Measurements from ENCODE around the gene LILRA6. TPM values are rescaled to one million over a fixed set of nuclear protein-coding genes. Genes with fewer than 3 reads are reported as not detected.

The LILRA6 gene
- total and polyA plus RNA-seq, 10 of the 15 experiments (the other 5 are each of a cell fraction or from before 2014, with no cell fraction given) = 0.04 to 1.7 (median 0.09) TPM; not detected in 2

GRCh38 chr19:54189145-54189734 lies 53.4 kb downstream of the LILRA6 start, which contains the start of gene MBOAT7 (continued):
- TF ChIP-seq SKIL (IDR thresholded peaks at IDR 0.05; ENCODE audit: low read depth, poor library complexity, severe bottlenecking) = no peak
- TF ChIP-seq SUPT20H (IDR thresholded peaks at IDR 0.05; ENCODE audit: borderline replicate concordance, control insufficient read depth, low read depth, low read length) = no peak
- TF ChIP-seq HSF1 (IDR thresholded peaks at IDR 0.05; ENCODE audit: low read depth, low read length) = no peak; the same call in 1 of the 2 replicates
- TF ChIP-seq SIN3A (IDR thresholded peaks at IDR 0.05; ENCODE audit: low read depth, low read length) = peak; percentile 75
- no peak for TF ChIP-seq ZNF24 (IDR thresholded peaks at IDR 0.05)
- TF ChIP-seq CEBPZ (IDR thresholded peaks at IDR 0.05; ENCODE audit: low read depth, low read length) = no peak
- TF ChIP-seq STAT3 (IDR thresholded peaks at IDR 0.05; ENCODE audit: low read depth, low read length) = no peak
- peak; percentile 78 for TF ChIP-seq GATAD2B (conservative IDR thresholded peaks at IDR 0.05; ENCODE audit: low read depth)
- no peak for TF ChIP-seq RCOR1 (conservative IDR thresholded peaks at IDR 0.05; ENCODE audit: low read depth, low read length)
- TF ChIP-seq POLR2AphosphoS2 (IDR thresholded peaks at IDR 0.05; ENCODE audit: low read depth, low read length) = no peak
- TF ChIP-seq E4F1 (IDR thresholded peaks at IDR 0.05; ENCODE audit: borderline replicate concordance, partially characterized antibody) = no peak
- TF ChIP-seq NKRF (conservative IDR thresholded peaks at IDR 0.05) = peak; percentile 89
- TF ChIP-seq CBX5 (IDR thresholded peaks at IDR 0.05; ENCODE audit: low read depth) = no peak
- TF ChIP-seq SREBF1 (IDR thresholded peaks at IDR 0.05; ENCODE audit: low read length) = no peak
- peak; percentile 16 to 74; a peak in 2 of 4 replicates for TF ChIP-seq BHLHE40 (IDR thresholded peaks at IDR 0.05; ENCODE audit: borderline replicate concordance in 1 of 2, low read depth in 2 of 2, low read length in 1 of 2)
- TF ChIP-seq BACH1 (IDR thresholded peaks at IDR 0.05; ENCODE audit: borderline replicate concordance) = peak; percentile 90
